Measurements from ENCODE around the gene ITGB7.

The ITGB7 gene, protein sequence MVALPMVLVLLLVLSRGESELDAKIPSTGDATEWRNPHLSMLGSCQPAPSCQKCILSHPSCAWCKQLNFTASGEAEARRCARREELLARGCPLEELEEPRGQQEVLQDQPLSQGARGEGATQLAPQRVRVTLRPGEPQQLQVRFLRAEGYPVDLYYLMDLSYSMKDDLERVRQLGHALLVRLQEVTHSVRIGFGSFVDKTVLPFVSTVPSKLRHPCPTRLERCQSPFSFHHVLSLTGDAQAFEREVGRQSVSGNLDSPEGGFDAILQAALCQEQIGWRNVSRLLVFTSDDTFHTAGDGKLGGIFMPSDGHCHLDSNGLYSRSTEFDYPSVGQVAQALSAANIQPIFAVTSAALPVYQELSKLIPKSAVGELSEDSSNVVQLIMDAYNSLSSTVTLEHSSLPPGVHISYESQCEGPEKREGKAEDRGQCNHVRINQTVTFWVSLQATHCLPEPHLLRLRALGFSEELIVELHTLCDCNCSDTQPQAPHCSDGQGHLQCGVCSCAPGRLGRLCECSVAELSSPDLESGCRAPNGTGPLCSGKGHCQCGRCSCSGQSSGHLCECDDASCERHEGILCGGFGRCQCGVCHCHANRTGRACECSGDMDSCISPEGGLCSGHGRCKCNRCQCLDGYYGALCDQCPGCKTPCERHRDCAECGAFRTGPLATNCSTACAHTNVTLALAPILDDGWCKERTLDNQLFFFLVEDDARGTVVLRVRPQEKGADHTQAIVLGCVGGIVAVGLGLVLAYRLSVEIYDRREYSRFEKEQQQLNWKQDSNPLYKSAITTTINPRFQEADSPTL

DNA sequence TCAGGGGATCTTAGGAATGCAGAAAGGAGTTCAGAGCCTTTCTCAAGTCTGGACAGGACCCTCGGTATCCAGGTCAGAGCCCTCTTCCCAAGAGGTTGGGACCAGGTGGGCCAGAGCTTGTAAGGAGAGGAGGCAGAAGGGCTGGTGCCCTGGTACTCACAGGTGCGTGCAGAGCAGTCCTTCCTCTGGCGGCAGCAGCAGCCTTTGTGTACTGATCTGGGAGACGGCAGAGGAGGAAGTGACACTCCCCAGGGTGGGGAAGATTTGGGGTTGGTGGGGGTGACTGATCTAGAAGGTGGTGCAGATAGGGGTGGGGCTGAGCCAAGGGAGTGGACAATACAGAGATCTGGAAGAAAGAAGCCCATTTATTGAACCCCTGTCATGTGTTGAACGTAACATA, at the start of gene ITGB7:
Gene ITGB7 (minus strand): TSS at position 210 of the 400 bp plus-strand sequence. CDS start 6,808 bp downstream, outside the sequence.
- peaks cover 17% of the 10 kb centered on the region for H3K36me3 Mint-ChIP-seq (ENCODE audit: low read depth)
- peaks cover 80% of the 10 kb centered on the region for H3K4me1 Mint-ChIP-seq (ENCODE audit: low read depth)
- H3K4me3 Mint-ChIP-seq = peak within 1 kb of the TSS; percentile 83

DNA sequence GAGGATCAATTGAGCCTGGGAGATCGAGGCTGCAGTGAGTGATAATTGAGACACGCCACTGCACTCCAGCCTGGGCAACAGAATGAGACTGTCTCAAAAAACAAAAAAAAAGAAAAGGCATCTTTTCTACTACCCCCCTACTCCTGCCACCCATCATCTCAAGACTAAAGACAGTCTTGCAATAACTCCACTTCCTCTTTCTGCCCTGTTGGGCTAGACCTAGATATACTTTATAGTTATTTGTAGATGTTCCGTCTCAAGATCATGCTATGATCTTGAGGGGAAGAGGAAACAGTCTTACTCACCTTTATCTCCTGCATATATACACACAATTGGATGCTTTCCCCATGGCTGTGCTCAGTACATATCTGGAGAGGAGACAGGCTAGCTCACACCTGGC, 48.9 kb upstream of the ITGB7 start:
- Mint-ChIP-seq H3K4me3 (peak overlapping the region; percentile 23), H3K36me3 (ENCODE audit: low read depth) (peaks cover 9% of the 10 kb centered on the region), H3K4me1 (ENCODE audit: low read depth) (peaks cover 59% of the 10 kb centered on the region), H3K27me3 (no peaks in the 10 kb centered on the region), H3K27ac (peak overlapping the region; percentile 26), H3K9me3 (no peaks in the 10 kb centered on the region)

More for the DNA sequence above, at the start of gene ITGB7:
- no peaks in the 10 kb centered on the region for H3K27me3 Mint-ChIP-seq
- H3K9me3 Mint-ChIP-seq = no peaks in the 10 kb centered on the region
- H3K27ac Mint-ChIP-seq = peak within 1 kb of the TSS; percentile 85

DNA sequence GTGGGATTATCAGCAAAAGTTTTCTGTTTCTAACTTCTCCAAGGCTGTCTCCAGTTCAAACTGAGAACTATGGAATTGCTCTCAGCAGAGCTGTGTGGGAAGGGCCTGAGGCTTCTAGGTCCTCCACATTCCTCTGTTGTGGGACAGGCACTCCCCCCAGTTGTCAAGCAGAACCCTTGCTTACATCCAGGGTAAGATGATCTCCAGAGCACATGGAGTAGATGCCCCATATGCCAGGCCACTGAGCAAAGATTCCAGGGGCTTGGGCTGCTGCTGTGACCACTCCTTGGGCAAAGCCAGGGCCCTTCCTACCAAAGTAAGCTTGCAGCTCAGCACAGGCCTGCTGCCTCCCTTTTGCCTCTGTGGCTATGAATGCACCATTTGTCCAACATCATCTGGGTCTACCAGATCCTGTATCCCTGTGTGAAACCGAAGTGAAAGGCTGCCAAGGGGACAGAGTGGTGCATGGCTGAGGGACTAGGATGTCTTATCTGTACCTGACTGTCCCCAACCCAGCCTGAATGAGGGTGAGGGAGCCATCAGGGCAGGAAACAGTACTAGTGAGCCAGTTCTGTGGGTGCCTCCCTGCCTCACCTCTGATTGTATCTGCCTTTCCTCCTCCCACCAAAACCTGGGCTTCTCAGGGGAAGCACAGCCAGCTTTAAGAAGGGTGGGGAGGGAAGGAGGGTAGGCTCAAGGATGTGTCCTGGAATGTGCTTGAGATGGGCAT, 47.9 kb upstream of the ITGB7 start:
- H3K4me1 Mint-ChIP-seq (ENCODE audit: low read depth) = peaks cover 64% of the 10 kb centered on the region
- peak overlapping the region; percentile 1 for H3K27ac Mint-ChIP-seq
- H3K27me3 Mint-ChIP-seq = no peaks in the 10 kb centered on the region
- no peak overlapping the region for H3K4me3 Mint-ChIP-seq
- no peaks in the 10 kb centered on the region for H3K9me3 Mint-ChIP-seq
- peaks cover 9% of the 10 kb centered on the region for H3K36me3 Mint-ChIP-seq (ENCODE audit: low read depth)

DNA sequence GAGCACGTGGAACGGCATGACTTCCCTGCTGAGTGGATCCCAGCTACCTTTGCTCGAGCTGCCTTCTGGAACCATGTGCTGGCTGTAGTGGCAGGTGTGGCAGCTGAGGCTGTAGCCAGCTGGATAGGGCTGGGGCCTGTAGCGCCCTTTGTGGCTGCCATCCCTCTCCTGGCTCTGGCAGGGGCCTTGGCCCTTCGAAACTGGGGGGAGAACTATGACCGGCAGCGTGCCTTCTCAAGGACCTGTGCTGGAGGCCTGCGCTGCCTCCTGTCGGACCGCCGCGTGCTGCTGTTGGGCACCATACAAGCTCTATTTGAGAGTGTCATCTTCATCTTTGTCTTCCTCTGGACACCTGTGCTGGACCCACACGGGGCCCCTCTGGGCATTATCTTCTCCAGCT, 46.2 kb upstream of the ITGB7 start:
- Mint-ChIP-seq H3K27me3 (no peaks in the 10 kb centered on the region), H3K27ac (peak overlapping the region; percentile 97), H3K4me1 (ENCODE audit: low read depth) (peaks cover 54% of the 10 kb centered on the region), H3K4me3 (peak overlapping the region; percentile 98), H3K9me3 (no peaks in the 10 kb centered on the region), H3K36me3 (ENCODE audit: low read depth) (peaks cover 9% of the 10 kb centered on the region)

DNA sequence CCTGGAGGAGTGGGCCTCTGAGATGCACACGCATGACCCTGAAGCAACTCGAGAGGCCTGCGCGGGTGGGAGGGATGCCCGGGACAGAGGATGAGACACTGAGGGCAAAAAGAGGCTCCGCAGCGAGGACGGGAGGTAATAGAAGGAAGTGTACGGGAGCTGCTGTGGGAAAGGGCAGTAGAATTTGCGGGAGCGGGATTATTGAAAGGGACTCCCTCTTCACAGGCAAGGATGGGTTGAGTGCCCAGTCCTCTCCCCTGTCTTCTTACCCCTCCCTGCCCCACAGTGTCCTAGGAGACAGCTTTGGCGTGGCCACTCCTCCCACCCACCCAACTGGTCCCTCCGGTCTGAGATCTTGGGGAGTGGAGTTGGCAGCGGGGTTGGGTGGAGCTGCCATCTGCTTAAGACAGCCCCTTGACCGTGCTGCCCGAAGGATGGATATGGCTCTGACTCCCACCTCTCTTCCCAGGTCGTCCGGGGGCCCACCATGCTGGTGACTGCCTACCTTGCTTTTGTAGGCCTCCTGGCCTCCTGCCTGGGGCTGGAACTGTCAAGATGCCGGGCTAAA, 45.4 kb upstream of the ITGB7 start:
- peaks cover 9% of the 10 kb centered on the region for H3K36me3 Mint-ChIP-seq (ENCODE audit: low read depth)
- peak overlapping the region; percentile 97 for H3K27ac Mint-ChIP-seq
- H3K27me3 Mint-ChIP-seq = no peaks in the 10 kb centered on the region
- no peaks in the 10 kb centered on the region for H3K9me3 Mint-ChIP-seq
- peak overlapping the region; percentile 98 for H3K4me3 Mint-ChIP-seq
- H3K4me1 Mint-ChIP-seq (ENCODE audit: low read depth) = peaks cover 54% of the 10 kb centered on the region

DNA sequence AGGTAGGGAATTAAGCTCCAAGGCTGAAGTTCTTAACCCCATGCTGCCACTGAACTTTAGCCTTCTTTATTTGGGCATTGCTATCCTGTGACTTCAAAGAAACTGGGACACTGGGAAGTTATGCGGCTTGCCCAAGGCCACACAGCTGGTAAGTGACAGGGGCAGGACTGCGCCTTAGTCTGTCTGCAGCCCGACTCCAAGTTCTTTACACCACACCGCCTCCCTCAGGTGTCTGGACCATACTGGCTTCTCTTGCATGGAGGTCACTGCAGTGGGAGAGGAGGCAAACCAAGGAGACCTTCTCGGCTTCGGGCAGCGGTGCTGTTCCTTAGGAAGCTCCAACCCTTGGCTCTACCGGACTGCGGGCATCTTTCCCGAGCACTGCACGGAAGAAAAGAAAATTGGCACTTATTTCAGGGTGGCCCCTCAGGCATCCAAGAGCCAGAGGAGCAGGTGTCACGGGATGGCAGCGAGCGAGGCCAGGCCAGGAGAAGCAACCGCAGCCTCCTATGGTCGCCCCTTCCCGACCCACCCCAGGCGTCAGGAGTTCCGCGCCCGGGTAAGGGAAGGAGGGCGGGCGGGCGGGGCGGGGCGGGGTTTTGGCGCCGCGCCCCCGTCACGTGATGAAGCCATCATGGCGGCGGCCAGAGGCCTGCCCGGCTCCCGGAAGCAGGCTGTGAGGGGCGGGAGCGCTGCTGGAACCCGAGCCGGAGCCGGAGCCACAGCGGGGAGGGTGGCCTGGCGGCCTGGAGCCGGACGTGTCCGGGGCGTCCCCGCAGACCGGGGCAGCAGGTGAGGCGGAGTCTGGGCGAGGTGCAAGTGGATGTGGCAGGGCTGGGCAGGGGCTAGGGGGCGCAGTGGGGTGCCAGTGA, 44.7 kb upstream of the ITGB7 start:
- H3K27me3 Mint-ChIP-seq = no peaks in the 10 kb centered on the region
- H3K4me3 Mint-ChIP-seq = peak overlapping the region; percentile 98
- peaks cover 9% of the 10 kb centered on the region for H3K36me3 Mint-ChIP-seq (ENCODE audit: low read depth)
- H3K27ac Mint-ChIP-seq = peak overlapping the region; percentile 97
- no peaks in the 10 kb centered on the region for H3K9me3 Mint-ChIP-seq
- H3K4me1 Mint-ChIP-seq (ENCODE audit: low read depth) = peaks cover 54% of the 10 kb centered on the region

DNA sequence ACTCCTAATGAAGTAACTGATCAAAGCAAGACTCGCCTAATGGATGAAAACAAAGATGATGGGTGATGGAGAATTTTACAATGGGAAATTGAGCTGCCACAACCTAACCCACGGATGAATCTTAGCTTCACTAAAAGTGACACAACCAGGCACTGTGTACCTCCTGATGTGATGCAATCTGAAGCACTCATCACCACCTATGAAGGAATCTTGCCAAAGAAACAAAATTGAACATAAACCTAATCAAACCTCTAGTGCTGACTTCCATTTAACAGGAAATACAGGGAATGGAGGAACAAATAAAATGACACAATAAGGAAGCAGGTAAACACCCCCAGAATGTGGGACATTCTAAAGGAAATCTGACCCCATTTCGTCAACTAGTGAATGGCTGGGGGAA, 38.2 kb upstream of the ITGB7 start:
- no peaks in the 10 kb centered on the region for H3K9me3 Mint-ChIP-seq

DNA sequence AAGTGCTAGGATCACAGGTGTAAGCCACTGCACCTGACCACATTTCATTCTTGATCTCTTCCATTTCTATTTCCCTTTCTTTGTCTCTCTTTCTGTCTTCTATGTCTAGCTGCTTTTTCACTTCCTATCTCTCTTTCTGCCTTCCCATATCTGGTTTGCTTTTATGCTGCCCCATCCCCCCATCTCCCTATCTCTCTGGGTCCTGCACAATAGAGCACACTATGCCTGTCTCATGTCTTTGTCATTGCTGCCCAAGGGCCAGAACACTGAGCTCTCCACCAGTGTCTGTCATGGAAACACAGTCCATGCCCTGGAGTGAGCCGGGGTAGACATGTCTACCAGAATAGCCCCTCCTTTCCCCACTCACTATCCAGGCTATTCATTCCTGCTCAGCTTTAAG, 37.3 kb upstream of the ITGB7 start:
- peaks cover 5% of the 10 kb centered on the region for H3K27me3 Mint-ChIP-seq
- no peaks in the 10 kb centered on the region for H3K36me3 Mint-ChIP-seq (ENCODE audit: low read depth)
- H3K27ac Mint-ChIP-seq = no peak overlapping the region
- no peaks in the 10 kb centered on the region for H3K4me1 Mint-ChIP-seq (ENCODE audit: low read depth)
- no peak overlapping the region for H3K4me3 Mint-ChIP-seq
- no peaks in the 10 kb centered on the region for H3K9me3 Mint-ChIP-seq

More for the DNA sequence above, 38.2 kb upstream of the ITGB7 start:
- Mint-ChIP-seq H3K27ac (no peak overlapping the region), H3K36me3 (ENCODE audit: low read depth) (no peaks in the 10 kb centered on the region), H3K27me3 (peaks cover 5% of the 10 kb centered on the region), H3K4me1 (ENCODE audit: low read depth) (no peaks in the 10 kb centered on the region), H3K4me3 (no peak overlapping the region)

DNA sequence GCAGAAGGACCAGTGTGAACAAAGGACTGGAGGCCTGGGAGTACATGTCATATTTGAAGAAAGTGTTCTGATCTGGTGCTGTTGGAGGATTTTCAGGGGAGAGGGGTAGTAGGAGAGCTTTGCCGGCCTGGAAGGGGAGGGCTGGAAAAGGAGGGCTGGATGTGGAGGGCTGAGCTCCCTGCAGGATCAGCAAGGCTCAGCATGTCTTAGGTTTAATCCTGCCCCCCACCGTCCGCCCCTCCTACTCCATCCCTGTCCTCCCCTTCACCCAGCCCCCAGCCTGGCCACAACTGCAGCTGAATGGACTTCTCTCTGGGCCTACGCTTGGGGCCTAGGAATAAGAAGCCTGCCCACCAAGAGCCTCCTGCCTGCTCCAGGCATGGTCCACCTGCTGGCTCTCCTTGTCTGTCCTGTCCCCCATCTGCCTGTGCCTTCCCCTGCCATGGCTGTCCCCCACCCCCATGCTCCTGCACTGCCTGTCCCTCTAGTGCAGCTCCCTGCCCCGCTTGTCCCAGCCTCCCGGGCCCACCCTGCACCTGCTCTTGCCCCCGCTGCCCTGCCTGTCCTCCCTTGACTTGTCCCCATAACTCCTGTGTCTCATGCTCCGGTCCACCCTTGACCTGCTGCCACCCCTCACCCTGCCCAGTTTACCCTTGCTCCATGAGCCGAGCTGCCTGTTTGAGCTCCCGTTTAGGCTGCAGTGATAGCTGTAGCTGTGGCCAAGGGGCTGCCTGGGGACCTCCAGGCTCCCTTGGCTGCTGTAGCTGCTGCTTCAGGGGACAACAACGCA, 34.8 kb upstream of the ITGB7 start:
- H3K4me1 Mint-ChIP-seq (ENCODE audit: low read depth) = peaks cover 8% of the 10 kb centered on the region
- H3K4me3 Mint-ChIP-seq = no peak overlapping the region
- H3K27me3 Mint-ChIP-seq = peaks cover 5% of the 10 kb centered on the region
- no peaks in the 10 kb centered on the region for H3K36me3 Mint-ChIP-seq (ENCODE audit: low read depth)
- no peak overlapping the region for H3K27ac Mint-ChIP-seq
- H3K9me3 Mint-ChIP-seq = no peaks in the 10 kb centered on the region

DNA sequence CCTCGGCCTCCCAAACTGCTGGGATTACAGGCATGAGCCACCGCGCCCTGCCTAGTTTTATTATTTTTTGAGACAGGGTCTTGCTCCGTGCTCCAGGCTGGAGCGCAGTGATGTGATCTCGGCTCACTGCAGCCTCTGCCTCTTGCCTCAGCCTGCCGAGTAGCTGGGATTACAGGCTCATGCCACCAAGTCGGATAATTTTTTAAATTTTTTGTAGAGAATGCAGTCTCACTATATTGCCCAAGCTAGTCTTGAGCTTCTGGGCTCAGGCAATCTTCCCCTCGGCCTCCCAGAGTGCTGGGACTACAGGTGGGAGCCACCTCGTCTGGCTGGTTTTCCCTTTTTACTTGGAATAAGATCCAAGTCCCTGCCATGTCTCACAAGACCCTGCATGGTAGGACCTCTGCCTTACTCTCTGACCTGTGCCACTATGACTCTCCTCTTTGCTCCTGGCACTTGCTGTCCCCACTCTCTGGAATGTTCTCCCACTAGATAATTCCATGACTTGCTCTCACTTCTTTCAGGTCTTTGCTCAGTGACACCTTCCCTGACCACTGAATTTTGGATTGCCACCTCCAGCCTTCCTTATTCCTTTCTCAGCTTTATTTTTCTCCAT, 32.7 kb upstream of the ITGB7 start:
- no peak overlapping the region for H3K27ac Mint-ChIP-seq
- no peaks in the 10 kb centered on the region for H3K36me3 Mint-ChIP-seq (ENCODE audit: low read depth)
- H3K9me3 Mint-ChIP-seq = no peaks in the 10 kb centered on the region
- no peak overlapping the region for H3K4me3 Mint-ChIP-seq
- peaks cover 28% of the 10 kb centered on the region for H3K4me1 Mint-ChIP-seq (ENCODE audit: low read depth)
- H3K27me3 Mint-ChIP-seq = peaks cover 5% of the 10 kb centered on the region

DNA sequence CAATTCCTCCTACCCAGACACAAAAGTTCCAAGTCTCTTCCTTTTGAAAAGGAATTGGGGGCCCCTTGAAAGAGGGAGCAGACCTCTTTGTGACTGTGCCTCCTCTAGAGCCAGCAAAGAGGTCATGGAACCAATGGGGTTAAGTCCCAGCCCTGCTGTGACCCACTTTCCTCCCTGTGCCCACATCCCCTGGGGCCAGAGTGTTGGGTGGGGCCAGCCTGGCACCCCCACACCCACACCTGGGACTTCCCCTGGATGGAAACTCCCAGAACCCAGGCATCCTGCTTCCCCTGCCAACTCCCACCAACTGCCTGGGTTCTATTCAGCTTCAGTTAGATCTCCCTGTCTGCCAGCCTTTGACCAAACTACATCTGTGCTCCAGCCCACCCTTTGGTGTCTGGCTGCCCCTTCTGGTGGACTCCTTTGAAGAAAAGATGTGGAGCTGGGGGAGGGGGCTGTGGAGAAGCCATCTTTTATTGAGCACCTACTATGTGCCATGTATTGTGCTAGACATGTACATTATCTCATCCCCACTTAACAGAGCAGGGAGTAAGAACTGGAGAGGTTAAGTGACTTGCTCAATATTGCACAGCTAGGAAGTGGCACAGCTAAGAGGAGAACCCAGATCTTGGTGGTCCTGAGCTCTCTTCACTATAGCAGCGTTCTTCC, 29.5 kb upstream of the ITGB7 start:
- peak overlapping the region; percentile 87 for H3K27ac Mint-ChIP-seq
- no peaks in the 10 kb centered on the region for H3K36me3 Mint-ChIP-seq (ENCODE audit: low read depth)
- peaks cover 54% of the 10 kb centered on the region for H3K4me1 Mint-ChIP-seq (ENCODE audit: low read depth)
- H3K4me3 Mint-ChIP-seq = peak overlapping the region; percentile 61
- no peaks in the 10 kb centered on the region for H3K27me3 Mint-ChIP-seq
- H3K9me3 Mint-ChIP-seq = no peaks in the 10 kb centered on the region

DNA sequence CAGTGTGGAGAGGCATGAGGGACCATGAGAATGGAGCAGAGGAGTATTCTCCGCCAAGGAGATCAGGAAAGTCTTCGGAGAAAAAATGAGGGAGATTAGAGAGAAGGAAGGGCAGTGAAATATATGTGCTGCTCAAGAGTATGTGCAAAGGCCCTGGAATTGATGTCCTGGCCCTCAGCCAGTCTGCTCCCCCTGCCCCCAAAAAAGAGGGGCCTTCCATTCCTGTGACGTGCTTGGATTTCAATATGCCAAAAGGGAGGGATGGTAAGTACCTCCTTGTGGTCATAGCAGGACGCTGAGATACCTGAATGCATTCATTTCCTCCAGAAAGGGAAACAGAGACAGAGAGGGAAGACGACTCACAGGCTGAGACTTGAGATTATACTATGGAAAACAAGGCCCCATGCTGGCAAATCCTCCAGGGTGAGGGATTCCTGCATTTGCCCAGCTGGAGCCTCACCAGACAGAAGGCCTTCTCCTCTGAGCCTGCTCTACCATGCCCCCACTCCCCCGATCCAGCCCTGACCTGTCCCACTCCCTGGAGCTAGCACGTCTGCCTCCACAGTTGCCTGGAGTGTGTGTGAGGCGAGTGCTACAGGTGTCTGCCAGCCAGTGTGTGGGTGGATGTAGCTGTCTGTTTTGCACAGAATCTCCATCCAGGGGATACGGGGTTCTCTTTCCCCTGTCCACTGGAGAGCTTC, 28.8 kb upstream of the ITGB7 start:
- Mint-ChIP-seq H3K9me3 (no peaks in the 10 kb centered on the region), H3K36me3 (ENCODE audit: low read depth) (no peaks in the 10 kb centered on the region), H3K27ac (peak overlapping the region; percentile 87), H3K27me3 (no peaks in the 10 kb centered on the region), H3K4me1 (ENCODE audit: low read depth) (peaks cover 61% of the 10 kb centered on the region), H3K4me3 (peak overlapping the region; percentile 61)

All from stimulated activated naive CD8-positive, alpha-beta T cell treated with anti-CD3 and anti-CD28 coated beads, Interleukin-15, Interleukin-2, amounts not matched to agents 100 ng/mL and 50 ng/mL, for 24 hours (primary cell).